GM21360 (cell line): ENCODE measurements around the gene C2CD4A.
A peak's percentile ranks its signal among the peaks of the same experiment; 100 is the strongest.

Source experiments
- ATAC-seq: cut with Tn5 transposase; IDR thresholded peaks from one replicate; pipeline ENCODE4 v1.9.1; 2021; ENCODE audit warnings: mild to moderate bottlenecking, moderate library complexity; ENCODE audit not compliant: unreplicated experiment

The C2CD4A gene

DNA sequence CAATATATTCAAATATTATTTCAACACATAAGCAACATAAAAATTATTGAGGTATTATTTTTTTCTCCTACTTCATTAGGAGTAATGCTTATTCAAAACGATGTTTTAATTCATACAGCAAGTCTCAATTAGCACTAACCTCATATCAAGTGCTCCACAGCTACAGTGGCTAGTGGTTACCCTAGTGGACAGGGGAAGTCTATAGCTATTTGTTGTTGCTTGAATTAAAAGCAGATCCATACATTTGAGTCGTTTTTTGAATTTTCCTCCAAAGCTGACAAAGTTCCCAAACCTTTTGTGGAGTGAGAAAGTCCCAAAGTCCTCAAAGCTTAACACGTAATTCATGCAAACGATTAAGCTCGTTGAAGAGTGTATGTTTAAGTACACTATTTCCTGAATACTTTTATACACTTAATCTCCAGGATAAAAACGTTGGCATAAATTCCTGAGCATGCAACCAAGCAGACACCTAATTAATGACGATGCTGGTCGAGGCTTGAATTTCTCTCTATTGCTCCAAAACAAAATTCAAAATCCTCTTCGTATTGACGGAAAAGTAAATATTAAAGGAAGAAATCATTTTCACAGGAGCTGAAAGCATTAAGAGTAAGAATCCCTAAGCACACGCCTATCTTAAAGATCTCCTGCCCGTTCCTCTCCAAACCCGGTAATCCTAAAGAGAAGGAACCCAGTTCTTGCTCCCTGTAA lies 7.5 kb upstream of the C2CD4A start:
- no peak for ATAC-seq

GRCh38 chr15:62059816-62060112 lies 7.0 kb upstream of the C2CD4A start:
- ATAC-seq = peak; percentile 69

DNA sequence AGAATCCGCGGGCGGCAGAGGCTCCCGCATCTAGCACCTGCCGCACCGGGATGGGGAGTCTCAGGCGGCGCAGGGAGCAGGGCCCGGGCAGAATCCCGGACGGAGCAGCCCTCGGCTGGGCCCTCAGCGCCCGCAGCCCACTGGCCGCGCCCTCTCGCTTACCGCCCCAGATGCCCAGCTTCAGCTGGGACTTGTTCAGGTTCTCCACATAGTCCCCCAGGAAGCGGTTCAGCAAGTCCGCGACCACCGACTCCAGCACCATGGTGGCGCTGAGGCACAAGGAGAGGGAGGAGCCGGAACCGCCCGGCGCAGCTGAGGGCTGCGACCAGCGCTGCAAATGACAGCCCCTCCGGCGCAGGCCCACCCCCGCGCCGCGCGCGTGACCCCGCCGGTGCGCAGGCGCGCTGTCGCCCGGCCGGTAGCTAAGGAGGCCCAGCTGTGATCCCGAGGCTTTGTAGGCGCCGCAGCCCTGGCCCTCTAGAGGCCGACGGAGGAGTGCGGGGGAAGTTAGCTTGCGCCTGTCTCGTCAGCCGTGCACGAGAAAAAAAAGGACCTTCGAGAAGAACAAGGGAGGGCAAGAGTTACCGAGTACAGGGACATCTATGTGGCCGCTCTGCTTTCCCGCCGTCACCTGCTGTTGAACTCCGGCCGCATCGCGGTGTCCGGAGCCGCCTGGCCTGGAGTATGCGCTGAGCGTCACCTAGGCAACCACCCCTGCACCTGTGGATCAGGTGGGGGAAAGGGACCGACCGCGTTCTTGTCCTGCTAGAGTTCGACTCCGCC lies 6.5 kb upstream of the C2CD4A start, which contains the start of gene VPS13C:
Gene VPS13C, minus strand, starts transcription at position 335 of the 783 bp plus-strand sequence. Its CDS starts 73 bp downstream, at position 262.
- ATAC-seq = peak; percentile 83

- no peak for ATAC-seq
These were observed 5.9 kb upstream of the C2CD4A start for GRCh38 chr15:62060896-62061280.

GRCh38 chr15:62063825-62064635 lies 2.7 kb upstream of the C2CD4A start:
- no peak for ATAC-seq

- ATAC-seq = peak; percentile 17
These were observed 769 bp downstream of the C2CD4A start for GRCh38 chr15:62067448-62068044.

DNA sequence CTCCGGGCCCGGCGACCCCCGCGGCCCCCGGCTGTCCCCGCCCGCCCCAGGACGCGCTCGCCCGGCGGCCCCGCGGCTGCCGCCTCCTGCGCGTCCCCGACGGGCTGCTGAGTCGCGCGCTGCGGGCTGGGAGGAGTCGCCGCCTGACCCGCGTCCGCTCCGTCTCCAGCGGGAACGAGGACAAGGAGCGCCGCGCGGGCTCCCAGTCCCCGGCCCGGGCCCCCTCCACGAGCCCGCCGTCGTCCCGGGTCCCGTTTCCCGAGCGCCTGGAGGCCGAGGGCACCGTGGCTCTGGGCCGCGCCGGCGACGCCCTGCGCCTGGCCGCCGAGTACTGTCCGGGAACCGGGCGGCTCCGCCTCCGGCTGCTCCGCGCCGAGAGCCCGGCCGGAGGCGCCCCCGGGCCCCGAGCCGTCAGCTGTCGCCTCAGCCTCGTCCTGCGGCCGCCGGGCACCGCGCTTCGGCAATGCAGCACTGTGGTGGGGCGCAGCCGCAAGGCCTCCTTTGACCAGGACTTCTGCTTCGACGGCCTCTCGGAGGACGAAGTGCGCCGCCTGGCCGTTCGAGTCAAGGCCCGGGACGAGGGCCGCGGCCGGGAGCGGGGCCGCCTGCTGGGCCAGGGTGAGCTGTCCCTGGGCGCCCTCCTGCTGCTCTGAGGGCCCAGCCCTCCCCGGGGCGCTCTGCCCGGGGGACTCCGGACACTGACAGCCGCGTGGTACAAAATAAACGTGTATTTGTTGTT lies 1.5 kb downstream of the C2CD4A start:
- peak; percentile 39 for ATAC-seq

DNA sequence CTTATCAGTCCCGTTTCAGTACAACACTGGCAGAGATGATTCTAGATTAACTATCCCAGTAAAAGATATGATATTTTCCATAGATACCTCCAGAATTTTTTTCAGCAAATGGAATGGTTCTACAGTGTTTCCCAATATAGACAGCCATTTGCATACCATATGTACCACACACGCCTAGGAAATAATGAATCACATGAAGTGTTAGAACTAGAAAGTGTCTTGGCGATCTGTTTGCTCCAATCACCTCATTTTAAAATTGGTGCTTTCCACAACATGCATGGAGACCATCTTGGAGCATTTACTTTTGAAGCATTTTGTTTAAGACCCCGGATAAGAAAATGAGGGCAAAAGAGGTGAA lies 2.0 kb downstream of the C2CD4A start:
- ATAC-seq = no peak

GRCh38 chr15:62069551-62069950 lies 2.8 kb downstream of the C2CD4A start:
- no peak for ATAC-seq

- no peak for ATAC-seq
These were observed 5.0 kb downstream of the C2CD4A start for GRCh38 chr15:62071711-62072308.

- ATAC-seq = no peak
These were observed 9.0 kb downstream of the C2CD4A start for GRCh38 chr15:62075595-62076277.

DNA sequence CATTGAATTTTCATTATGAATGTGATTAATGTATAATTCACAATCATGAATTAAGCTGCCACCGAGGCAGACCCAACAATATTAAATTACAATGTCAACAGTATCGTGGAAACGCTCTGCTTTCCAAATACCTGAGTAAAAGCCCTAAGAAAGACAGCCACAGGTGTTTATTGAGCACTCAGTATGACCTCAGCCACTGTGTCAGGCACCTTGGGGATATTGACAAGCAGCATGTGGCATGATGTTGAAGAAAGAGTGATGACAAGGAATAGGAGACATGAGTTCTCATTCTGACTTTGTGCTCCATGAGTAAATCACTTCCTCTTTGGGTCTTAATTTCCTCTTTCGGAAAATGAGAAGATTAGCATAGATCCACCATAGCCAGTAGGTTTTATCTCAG lies 12.8 kb downstream of the C2CD4A start:
- no peak for ATAC-seq

GRCh38 chr15:62083194-62084154 lies 16.7 kb downstream of the C2CD4A start:
- ATAC-seq = no peak

DNA sequence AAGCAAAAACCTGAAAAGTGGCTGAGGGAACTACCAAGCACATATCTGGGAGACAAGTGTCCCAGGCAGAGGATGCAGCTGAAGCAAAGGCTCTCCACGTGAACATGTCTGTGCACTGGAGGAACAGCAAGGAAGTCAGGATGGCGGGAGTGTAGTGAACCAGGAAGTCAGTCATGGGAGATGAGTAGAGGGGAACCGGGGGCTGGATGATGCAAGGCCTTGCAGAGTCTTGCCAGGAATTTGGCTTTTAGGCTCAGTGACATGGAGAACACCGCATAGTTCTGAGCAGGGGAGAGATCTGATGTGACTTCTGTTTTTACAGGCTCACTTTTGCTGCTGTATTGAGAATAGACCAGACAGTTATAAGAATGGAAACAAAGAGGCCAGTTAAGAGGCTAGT lies 19.0 kb downstream of the C2CD4A start:
- no peak for ATAC-seq

DNA sequence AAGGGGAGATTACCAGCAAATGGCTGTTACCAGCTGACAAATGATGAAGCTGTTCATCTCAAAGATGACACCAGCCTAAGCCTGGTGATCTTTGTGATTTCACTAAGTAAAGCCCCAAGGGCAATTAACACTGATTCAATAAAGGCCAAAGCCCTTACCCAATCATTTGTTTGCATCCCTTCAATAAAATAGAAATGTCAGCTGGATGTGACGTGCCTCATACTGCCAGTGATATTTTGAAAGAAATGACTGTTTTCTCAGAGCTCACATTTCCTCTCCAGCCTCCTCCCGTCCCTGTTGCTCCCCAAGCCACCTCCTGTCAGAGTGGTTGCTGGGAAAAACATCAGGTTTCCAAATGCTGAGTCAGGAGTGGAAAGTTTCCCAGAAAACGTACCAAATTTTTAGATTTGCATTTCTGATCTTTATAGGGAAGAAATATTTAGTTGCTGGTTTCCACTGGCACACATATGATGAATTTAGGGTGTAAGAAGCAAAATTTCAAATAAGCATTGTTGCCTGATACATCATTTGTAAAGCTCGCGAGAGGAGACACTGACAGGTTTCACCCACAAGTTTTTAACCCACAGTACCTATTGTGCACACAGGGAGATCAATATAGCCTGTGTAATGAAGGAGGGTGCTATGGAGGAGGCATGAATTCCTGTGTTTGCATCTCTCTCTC lies 21.0 kb downstream of the C2CD4A start:
- ATAC-seq = no peak

DNA sequence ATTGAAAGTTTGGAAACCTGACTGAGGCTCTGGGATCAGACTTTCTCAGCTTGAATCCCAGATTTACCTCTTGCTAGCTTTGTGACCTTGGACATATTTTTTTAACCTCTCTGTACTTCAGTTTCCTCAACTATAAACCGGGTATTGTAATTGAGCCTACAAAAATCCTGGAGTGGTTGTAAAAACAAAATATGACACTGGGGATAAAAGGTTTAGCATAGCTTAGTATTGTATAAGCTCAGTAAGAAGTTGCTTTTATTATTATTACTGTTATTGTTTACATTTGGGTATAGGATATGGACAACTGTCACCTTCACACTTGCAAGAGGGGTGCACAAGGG lies 21.5 kb downstream of the C2CD4A start:
- ATAC-seq = no peak

GRCh38 chr15:62089616-62090015 lies 22.8 kb downstream of the C2CD4A start:
- ATAC-seq = no peak

DNA sequence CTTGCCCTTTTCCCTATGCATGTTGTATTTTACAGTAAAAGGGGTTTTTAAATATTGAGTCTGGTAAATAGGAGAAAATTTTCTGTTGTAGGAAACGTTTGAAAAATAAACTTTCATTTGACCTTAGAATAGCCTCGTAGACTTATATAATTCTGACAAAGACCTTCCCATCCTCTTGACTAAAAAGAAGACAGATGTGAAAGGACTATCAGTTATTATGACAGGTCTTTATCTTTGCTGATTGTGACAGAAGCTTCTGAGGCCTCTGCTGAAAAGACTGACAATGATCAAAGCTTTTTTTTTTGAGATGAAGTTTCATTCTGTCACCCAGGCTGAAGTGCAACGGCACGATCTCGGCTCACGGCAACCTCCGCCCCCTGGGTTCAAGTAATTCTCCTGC lies 24.2 kb downstream of the C2CD4A start:
- no peak for ATAC-seq
